Body of pancreas (tissue), 4 donors: ENCODE results near the gene RDX. TPM values are rescaled to one million over a fixed set of nuclear protein-coding genes. Genes with fewer than 3 reads are reported as not detected.

ENCODE experiments used
- ATAC-seq: fragments of 150-250 bp; one replicate; pipeline ENCODE4 v1.9.1; 2016
- DNase-seq, 4 donors: peaks; one replicate each; pipeline ENCODE4 v3.0.0-alpha.2; 2019
- H3K27ac ChIP-seq, 4 donors: fragments of 200-600 bp; sonication (generic); 1 replicate in 3 of 4; 2 replicates in 1 of 4; pipeline versions ENCODE4 v1.5.1 to v1.6.1; 2016 to 2019; ENCODE audit warnings: mild to moderate bottlenecking in 1 of 4, mixed read lengths in 1 of 4, moderate library complexity in 1 of 4
- H3K27me3 ChIP-seq, 2 donors: fragments of 200-600 bp; sonication (generic); one replicate each; pipeline ENCODE4 v1.6.0; 2016; ENCODE audit warnings: mild to moderate bottlenecking in 1 of 2
- H3K36me3 ChIP-seq, 2 donors: fragments of 200-600 bp; sonication (generic); replicated peaks in 1 of 2; 2 replicates each; pipeline ENCODE4 v1.5.1; 2016; ENCODE audit warnings: low read depth in 2 of 2; ENCODE audit not compliant: insufficient read depth in 1 of 2
- H3K4me1 ChIP-seq: fragments of 200-600 bp; sonication (generic); one replicate; pipeline ENCODE4 v1.6.0; 2016
- H3K4me3 ChIP-seq, 2 donors: fragments of 200-600 bp; sonication (generic); 1 replicate in 1 of 2; 2 replicates in 1 of 2; pipeline ENCODE4 v1.5.1; 2016 to 2019
- H3K9me3 ChIP-seq, 3 donors: fragments of 200-600 bp; sonication (generic); 1 replicate in 2 of 3; 2 replicates in 1 of 3; pipeline ENCODE4 v1.5.1; 2016
- POLR2A ChIP-seq, 3 donors: fragments of 450-650 bp; IDR thresholded peaks; one replicate each; pipeline ENCODE4 v1.6.1; 2016; ENCODE audit warnings: antibody characterized with exemption in 3 of 3, mild to moderate bottlenecking in 2 of 3
- WGBS, 2 donors: methylation state at CpG; one replicate each; pipeline ENCODE4 v1.1.5; 2017; 5-methylcytosine and 5-hydroxymethylcytosine counted together
- intact Hi-C: fragments of 100-400 bp; cut with DNase I; formaldehyde crosslinking; loops from one replicate; pipeline ENCODE4 v1.15.1; 2023
- total RNA-seq, 2 donors: library from RNA; depleted of rRNA; stranded (reverse); fragments of >200 nt; gene quantifications; one replicate each; pipeline ENCODE4 v1.1.0, GENCODE V29; 2016
- TF ChIP-seq, protein P1 (sequence below), 7 experiments: fragments of 450-650 bp in 4 of 7; fragments of 200-600 bp in 3 of 7; sonication (generic) in 3 of 7; IDR thresholded peaks; one replicate each; pipeline ENCODE4 v1.5.1; 2016 to 2019; ENCODE audit warnings: antibody characterized with exemption in 7 of 7

Gene RDX
- total RNA-seq, 2 donors from 2014 or later = 43.8 TPM

GRCh38 chr11:110329445-110329844 lies 33.0 kb upstream of the RDX start:
- H3K27me3 ChIP-seq = no peaks in the 10 kb centered on the region
- H3K36me3 ChIP-seq = no peaks in the 10 kb centered on the region
- DNase-seq (no peak), ATAC-seq (no peak)
- H3K9me3 ChIP-seq = no peaks in the 10 kb centered on the region
- 83% methylated on average over 1 of the region's 1 CpG; no CpG with 5 or more reads in 1 of the 2 donors for WGBS, 2 donors
- H3K4me1 ChIP-seq = no peaks in the 10 kb centered on the region
- intact Hi-C loops = no loop called here
- H3K27ac ChIP-seq = no peak overlapping the region
- no peak for TF ChIP-seq POLR2A (IDR thresholded peaks at IDR 0.05)
- TF ChIP-seq, protein P1, sequence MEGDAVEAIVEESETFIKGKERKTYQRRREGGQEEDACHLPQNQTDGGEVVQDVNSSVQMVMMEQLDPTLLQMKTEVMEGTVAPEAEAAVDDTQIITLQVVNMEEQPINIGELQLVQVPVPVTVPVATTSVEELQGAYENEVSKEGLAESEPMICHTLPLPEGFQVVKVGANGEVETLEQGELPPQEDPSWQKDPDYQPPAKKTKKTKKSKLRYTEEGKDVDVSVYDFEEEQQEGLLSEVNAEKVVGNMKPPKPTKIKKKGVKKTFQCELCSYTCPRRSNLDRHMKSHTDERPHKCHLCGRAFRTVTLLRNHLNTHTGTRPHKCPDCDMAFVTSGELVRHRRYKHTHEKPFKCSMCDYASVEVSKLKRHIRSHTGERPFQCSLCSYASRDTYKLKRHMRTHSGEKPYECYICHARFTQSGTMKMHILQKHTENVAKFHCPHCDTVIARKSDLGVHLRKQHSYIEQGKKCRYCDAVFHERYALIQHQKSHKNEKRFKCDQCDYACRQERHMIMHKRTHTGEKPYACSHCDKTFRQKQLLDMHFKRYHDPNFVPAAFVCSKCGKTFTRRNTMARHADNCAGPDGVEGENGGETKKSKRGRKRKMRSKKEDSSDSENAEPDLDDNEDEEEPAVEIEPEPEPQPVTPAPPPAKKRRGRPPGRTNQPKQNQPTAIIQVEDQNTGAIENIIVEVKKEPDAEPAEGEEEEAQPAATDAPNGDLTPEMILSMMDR (IDR thresholded peaks at IDR 0.05) = no peak
- no peak overlapping the region for H3K4me3 ChIP-seq

DNA sequence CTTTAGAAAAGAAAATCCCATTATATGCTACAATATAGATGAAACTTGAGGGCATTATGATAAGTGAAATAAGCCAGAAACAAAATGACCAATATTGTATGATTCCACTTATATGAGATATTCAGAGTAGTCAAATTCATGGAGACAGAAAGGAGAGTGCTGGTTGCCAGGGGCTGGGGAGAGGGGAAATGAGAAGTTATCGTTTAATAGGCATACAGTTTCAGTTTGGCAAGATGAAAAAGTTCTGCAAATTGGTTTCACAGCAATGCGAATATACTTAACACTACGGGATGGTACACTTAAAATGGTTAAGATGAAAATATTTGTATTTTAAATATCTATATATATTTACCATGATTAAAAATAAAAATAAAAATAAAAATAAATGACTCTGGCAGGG lies 31.1 kb upstream of the RDX start:
- Histone ChIP-seq H3K4me1 (no peaks in the 10 kb centered on the region), H3K27ac (no peak overlapping the region), H3K9me3 (no peaks in the 10 kb centered on the region), H3K4me3 (no peak overlapping the region), H3K36me3 (no peaks in the 10 kb centered on the region), H3K27me3 (no peaks in the 10 kb centered on the region)
- intact Hi-C loops = no loop called here
- ATAC-seq (no peak), DNase-seq (no peak)
- no peak for TF ChIP-seq POLR2A (IDR thresholded peaks at IDR 0.05)
- TF ChIP-seq, protein P1 (IDR thresholded peaks at IDR 0.05) = no peak
- WGBS, 2 donors = 80 to 96% methylated on average over 3 of the region's 3 CpGs

- 89 to 92% methylated on average over 4 of the region's 4 CpGs for WGBS, 2 donors
- Histone ChIP-seq H3K27me3 (no peaks in the 10 kb centered on the region), H3K9me3 (no peaks in the 10 kb centered on the region), H3K27ac (no peak overlapping the region), H3K4me3 (no peak overlapping the region), H3K4me1 (peaks cover 9% of the 10 kb centered on the region), H3K36me3 (no peaks in the 10 kb centered on the region)
- TF ChIP-seq POLR2A (IDR thresholded peaks at IDR 0.05) = no peak
- TF ChIP-seq, protein P1 (IDR thresholded peaks at IDR 0.05) = no peak
- DNase-seq (no peak), ATAC-seq (no peak)
- intact Hi-C loops = no loop called here
These were observed 27.4 kb upstream of the RDX start for GRCh38 chr11:110323786-110324185.

DNA sequence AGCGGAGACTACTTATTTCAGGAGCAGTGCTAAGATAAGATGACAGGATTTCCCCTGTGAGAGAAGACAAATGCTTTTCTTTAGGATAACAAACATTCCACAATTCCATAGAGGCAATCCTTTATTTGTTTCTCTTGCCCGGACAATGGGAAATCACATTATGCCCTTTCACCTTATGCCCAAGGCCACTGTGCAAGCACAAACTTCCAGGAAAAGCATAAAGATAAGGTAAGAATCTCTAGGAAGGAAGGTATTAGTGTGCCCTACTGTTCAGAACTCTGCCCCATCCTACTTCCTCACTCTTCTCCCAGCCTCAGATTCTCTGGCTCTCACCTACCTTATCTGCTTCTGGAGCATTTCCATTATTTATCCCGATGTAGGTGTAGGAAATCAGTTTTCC lies 23.1 kb upstream of the RDX start:
- no peak overlapping the region for H3K4me3 ChIP-seq
- H3K36me3 ChIP-seq = no peaks in the 10 kb centered on the region
- H3K9me3 ChIP-seq = no peaks in the 10 kb centered on the region
- no peak for DNase-seq
- intact Hi-C loops = no loop called here
- TF ChIP-seq POLR2A (IDR thresholded peaks at IDR 0.05) = no peak
- TF ChIP-seq, protein P1 (IDR thresholded peaks at IDR 0.05) = no peak
- WGBS, 2 donors = 59 to 60% methylated on average over 3 of the region's 3 CpGs
- no peaks in the 10 kb centered on the region for H3K27me3 ChIP-seq
- no peak overlapping the region for H3K27ac ChIP-seq
- no peak for ATAC-seq
- H3K4me1 ChIP-seq = peaks cover 9% of the 10 kb centered on the region

GRCh38 chr11:110318638-110319404 lies 22.4 kb upstream of the RDX start:
- H3K27me3 ChIP-seq = no peaks in the 10 kb centered on the region
- no peak for TF ChIP-seq POLR2A (IDR thresholded peaks at IDR 0.05)
- TF ChIP-seq, protein P1 (IDR thresholded peaks at IDR 0.05) = no peak
- peaks cover 9% of the 10 kb centered on the region for H3K4me1 ChIP-seq
- WGBS, 2 donors = 71 to 100% methylated on average over 1 of the region's 1 CpG
- no peak for DNase-seq
- no peak overlapping the region for H3K4me3 ChIP-seq
- intact Hi-C loops = no loop called here
- H3K9me3 ChIP-seq = no peaks in the 10 kb centered on the region
- no peak for ATAC-seq
- no peak overlapping the region for H3K27ac ChIP-seq
- H3K36me3 ChIP-seq = no peaks in the 10 kb centered on the region
